Nephron (organoid): ENCODE measurements around the gene TRIM27.
"Not testable (repeated sequence)": the region's sequence is repeated elsewhere in the genome, so short reads cannot be mapped to it uniquely, and the experiment has no call there.

Source experiments
- H3K27ac Mint-ChIP-seq, 3 experiments: 2 replicates each; pipeline ENCODE4 v1.8.0; 2020; ENCODE audit warnings: mixed read lengths in 3 of 3, mild to moderate bottlenecking in 2 of 3, moderate library complexity in 1 of 3
- H3K27me3 Mint-ChIP-seq: 2 replicates; pipeline ENCODE4 v1.8.0; 2021; ENCODE audit warnings: low read depth, mild to moderate bottlenecking, moderate library complexity, mixed read lengths
- H3K36me3 Mint-ChIP-seq: 2 replicates; pipeline ENCODE4 v1.8.0; 2020; ENCODE audit warnings: low read depth, mixed read lengths
- H3K4me1 Mint-ChIP-seq: 2 replicates; pipeline ENCODE4 v1.8.0; 2020; ENCODE audit warnings: mixed read lengths
- H3K4me3 Mint-ChIP-seq, 3 experiments: 2 replicates each; pipeline ENCODE4 v1.8.0; 2020; ENCODE audit warnings: mild to moderate bottlenecking in 3 of 3, mixed read lengths in 3 of 3, moderate library complexity in 2 of 3
- H3K9me3 Mint-ChIP-seq: 2 replicates; pipeline ENCODE4 v1.8.0; 2020; ENCODE audit warnings: mixed read lengths
- TF ChIP-seq, protein P1 (sequence below), 3 experiments: fragments of 200-600 bp; sonication (generic); IDR thresholded peaks; one replicate each; pipeline ENCODE4 v1.5.0; 2021; ENCODE audit warnings: antibody characterized with exemption in 3 of 3; ENCODE audit not compliant: unreplicated experiment in 3 of 3

The TRIM27 gene

DNA sequence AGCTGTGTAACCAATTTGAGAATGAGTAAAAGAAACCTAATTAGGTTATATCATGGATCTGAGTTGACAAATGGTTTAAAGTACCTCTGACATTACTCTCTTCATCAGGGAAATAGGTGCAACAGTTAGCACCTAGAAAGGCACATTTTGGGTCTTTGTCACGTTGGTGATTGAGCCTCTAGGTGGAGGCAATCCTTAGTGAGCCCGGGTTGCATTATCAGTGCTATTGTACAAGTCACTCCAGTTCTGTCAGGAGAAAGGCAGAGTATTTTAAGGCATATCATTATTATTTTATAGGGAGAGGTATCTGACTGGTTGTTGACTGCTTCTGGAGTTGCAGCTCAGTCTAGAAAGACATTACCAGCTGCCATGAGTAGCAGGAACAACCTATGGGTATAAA lies 54.9 kb downstream of the TRIM27 start:
- Mint-ChIP-seq H3K27me3 (no peaks in the 10 kb centered on the region), H3K27ac (peak overlapping the region in 1 of 3 experiments; percentile 46), H3K4me3 (peak overlapping the region in 2 of 3 experiments; percentile 14 to 43), H3K36me3 (no peaks in the 10 kb centered on the region), H3K9me3 (peaks cover 6% of the 10 kb centered on the region), H3K4me1 (peaks cover 17% of the 10 kb centered on the region)
- TF ChIP-seq, protein P1, sequence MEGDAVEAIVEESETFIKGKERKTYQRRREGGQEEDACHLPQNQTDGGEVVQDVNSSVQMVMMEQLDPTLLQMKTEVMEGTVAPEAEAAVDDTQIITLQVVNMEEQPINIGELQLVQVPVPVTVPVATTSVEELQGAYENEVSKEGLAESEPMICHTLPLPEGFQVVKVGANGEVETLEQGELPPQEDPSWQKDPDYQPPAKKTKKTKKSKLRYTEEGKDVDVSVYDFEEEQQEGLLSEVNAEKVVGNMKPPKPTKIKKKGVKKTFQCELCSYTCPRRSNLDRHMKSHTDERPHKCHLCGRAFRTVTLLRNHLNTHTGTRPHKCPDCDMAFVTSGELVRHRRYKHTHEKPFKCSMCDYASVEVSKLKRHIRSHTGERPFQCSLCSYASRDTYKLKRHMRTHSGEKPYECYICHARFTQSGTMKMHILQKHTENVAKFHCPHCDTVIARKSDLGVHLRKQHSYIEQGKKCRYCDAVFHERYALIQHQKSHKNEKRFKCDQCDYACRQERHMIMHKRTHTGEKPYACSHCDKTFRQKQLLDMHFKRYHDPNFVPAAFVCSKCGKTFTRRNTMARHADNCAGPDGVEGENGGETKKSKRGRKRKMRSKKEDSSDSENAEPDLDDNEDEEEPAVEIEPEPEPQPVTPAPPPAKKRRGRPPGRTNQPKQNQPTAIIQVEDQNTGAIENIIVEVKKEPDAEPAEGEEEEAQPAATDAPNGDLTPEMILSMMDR (IDR thresholded peaks at IDR 0.05; ENCODE audit: unreplicated experiment in 3 of 3), result no peak

GRCh38 chr6:28867086-28867409 lies 56.7 kb downstream of the TRIM27 start:
- peaks cover 7% of the 10 kb centered on the region for H3K27me3 Mint-ChIP-seq

GRCh38 chr6:28866205-28867085 lies 57.3 kb downstream of the TRIM27 start:
- not testable (repeated sequence) for H3K36me3 Mint-ChIP-seq, H3K9me3 Mint-ChIP-seq, H3K27me3 Mint-ChIP-seq
- peak overlapping the region; percentile 88 to 94 (median 93) for H3K4me3 Mint-ChIP-seq
- peaks cover 24% of the 10 kb centered on the region for H3K4me1 Mint-ChIP-seq
- H3K27ac Mint-ChIP-seq, result peak overlapping the region; percentile 94 to 99 (median 99)

More at GRCh38 chr6:28867086-28867409, 56.7 kb downstream of the TRIM27 start:
- H3K9me3 Mint-ChIP-seq, result peaks cover 6% of the 10 kb centered on the region
- H3K27ac Mint-ChIP-seq, result peak overlapping the region; percentile 94 to 99 (median 99)
- no peaks in the 10 kb centered on the region for H3K36me3 Mint-ChIP-seq
- H3K4me3 Mint-ChIP-seq, result peak overlapping the region; percentile 88 to 94 (median 93)
- peaks cover 24% of the 10 kb centered on the region for H3K4me1 Mint-ChIP-seq
- TF ChIP-seq, protein P1 (IDR thresholded peaks at IDR 0.05; ENCODE audit: unreplicated experiment in 3 of 3), result no peak

DNA sequence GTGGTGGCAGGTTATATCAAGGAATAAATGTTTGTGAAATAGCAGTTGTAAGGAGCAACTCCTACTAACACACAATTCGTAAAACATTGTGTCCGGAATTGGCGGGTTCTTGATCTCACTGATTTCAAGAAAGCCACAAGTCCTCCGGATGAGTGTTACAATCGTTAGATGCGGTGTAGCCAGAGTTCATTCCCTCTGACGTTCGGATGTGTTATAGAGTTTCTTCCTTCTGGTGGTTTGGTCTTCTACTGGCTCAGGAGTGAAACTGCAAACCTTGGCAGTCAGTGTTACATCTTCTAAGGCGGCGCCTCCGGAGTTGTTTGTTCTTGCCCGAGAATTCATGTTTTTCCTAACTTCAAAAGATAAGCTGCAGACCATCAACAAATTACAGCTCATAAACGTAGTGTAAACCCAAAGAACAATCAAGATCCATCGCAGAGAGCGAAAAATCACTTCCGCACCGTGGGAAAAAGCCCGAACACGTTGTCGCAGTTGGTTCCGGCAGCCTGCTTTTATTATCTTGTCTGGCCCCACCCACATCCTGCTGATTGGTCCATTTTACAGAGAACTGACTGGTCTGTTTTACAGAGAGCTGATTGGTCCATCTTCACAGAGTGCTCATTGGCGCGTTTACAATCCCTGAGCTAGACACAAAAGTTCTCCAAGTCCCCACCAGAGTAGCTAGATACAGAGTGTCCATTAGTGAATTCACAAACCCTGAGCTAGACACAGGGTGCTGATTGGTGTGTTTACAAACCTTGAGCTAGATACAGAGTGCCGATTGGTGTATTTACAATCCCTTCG lies 58.2 kb downstream of the TRIM27 start:
- TF ChIP-seq, protein P1 (IDR thresholded peaks at IDR 0.05; ENCODE audit: unreplicated experiment in 3 of 3), result no peak
- Mint-ChIP-seq H3K4me1 (peaks cover 24% of the 10 kb centered on the region), H3K4me3 (peak overlapping the region; percentile 88 to 94 (median 93)), H3K9me3 (peaks cover 6% of the 10 kb centered on the region), H3K27ac (peak overlapping the region; percentile 86 to 99 (median 97)), H3K36me3 (no peaks in the 10 kb centered on the region), H3K27me3 (peaks cover 10% of the 10 kb centered on the region)

- Mint-ChIP-seq H3K27me3 (peaks cover 10% of the 10 kb centered on the region), H3K9me3 (peaks cover 6% of the 10 kb centered on the region), H3K27ac (peak overlapping the region; percentile 66 to 82 (median 74)), H3K36me3 (no peaks in the 10 kb centered on the region), H3K4me3 (peak overlapping the region; percentile 88 to 94 (median 93)), H3K4me1 (peaks cover 24% of the 10 kb centered on the region)
- TF ChIP-seq, protein P1 (IDR thresholded peaks at IDR 0.05; ENCODE audit: unreplicated experiment in 3 of 3), result peak in 2 of 3 experiments; percentile 10 to 12
Measured at GRCh38 chr6:28864326-28864923, 59.4 kb downstream of the TRIM27 start.
